GM19467 (cell line): ENCODE data around the gene RPS5.
"Not testable (repeated sequence)": the region's sequence is repeated elsewhere in the genome, so short reads cannot be mapped to it uniquely, and the experiment has no call there.

ENCODE experiments used
- ATAC-seq: cut with Tn5 transposase; IDR thresholded peaks from one replicate; pipeline ENCODE4 v1.9.1; 2021; ENCODE audit warnings: mild to moderate bottlenecking, moderate library complexity; ENCODE audit not compliant: unreplicated experiment

RPS5 gene

DNA sequence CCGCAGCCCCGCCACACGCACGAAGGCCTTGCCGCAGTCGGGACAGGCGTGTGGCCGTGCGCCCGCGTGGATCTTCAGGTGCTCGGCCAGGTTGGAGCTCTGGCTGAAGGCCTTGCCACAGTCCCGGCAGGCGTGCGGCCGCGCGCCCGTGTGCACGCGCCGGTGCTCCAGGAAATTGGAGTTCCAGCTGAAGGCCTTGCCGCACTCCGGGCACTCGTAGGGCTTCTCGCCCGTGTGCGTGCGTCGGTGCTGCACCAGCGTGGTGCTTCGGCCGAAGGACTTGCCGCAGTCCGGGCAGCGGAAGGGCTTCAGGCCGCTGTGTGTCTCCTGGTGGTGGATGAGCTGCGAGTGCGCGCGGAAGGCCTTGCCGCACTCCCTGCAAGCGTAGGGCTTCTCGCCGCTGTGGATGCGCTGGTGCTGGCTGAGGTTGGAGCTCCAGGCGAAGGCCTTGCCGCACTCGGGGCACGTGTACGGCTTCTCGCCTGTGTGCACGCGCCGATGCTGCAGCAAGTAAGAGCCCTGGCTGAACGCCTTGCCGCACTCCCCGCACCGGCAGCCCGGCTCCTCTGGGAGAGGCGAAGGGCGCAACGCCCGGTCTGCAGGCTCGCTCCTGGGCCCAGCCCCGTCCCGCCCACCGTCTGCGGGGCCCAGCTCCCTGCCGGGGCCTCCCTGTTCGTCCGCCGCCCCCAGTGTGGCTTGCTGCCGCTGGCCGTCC, 30.1 kb upstream of the RPS5 start:
- ATAC-seq, result no peak

DNA sequence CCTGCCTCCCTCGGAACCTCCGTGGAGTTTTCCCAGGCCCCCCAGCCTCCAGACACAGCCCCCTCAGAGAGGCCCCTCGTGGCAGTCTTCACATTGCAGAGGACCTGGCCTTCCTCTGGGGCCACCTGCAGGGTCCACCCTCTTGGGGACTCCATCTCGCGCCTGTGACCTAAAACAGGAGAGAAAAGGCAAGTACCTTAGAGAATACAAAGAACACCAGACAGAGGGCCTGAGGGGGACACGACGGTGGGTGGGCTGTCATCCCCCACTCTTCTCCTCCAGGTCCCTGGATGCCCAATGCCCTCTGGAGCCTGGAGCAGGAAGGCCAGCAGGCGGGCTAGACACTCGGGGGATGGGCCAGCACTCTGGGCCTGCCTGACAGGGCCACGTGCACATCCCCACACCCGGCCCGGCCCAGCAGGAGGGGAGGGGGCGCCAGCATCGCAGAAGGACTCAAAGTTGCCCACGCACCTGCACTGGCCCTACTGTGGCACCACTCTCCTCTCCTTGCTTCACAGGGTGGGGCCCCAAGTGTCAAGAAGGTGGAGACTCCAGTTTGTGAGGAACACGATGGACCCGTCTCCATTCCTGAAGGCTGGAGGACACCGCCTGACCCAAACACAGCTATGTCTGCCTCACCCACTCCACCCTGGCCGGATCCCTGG, 29.5 kb upstream of the RPS5 start:
- ATAC-seq, result no peak

DNA sequence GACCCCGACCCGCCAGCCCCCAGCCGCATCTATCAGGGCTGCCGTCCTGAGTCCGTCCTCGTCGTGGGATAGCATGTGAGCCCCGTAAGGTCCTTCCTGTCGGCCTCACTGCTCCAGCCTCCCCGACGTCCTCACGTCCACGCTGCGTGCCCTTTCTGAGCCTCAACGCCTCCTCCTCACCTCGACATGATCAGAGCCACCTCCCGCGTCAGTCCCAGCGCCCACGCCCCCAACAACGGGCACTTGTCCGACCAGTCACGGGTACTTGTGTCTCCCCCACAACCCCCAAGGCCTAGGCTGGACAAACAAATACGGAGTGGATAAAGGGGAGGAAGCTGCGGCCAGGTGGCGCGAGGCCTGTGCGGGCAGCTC, 25.2 kb upstream of the RPS5 start:
- ATAC-seq, result peak; percentile 22

DNA sequence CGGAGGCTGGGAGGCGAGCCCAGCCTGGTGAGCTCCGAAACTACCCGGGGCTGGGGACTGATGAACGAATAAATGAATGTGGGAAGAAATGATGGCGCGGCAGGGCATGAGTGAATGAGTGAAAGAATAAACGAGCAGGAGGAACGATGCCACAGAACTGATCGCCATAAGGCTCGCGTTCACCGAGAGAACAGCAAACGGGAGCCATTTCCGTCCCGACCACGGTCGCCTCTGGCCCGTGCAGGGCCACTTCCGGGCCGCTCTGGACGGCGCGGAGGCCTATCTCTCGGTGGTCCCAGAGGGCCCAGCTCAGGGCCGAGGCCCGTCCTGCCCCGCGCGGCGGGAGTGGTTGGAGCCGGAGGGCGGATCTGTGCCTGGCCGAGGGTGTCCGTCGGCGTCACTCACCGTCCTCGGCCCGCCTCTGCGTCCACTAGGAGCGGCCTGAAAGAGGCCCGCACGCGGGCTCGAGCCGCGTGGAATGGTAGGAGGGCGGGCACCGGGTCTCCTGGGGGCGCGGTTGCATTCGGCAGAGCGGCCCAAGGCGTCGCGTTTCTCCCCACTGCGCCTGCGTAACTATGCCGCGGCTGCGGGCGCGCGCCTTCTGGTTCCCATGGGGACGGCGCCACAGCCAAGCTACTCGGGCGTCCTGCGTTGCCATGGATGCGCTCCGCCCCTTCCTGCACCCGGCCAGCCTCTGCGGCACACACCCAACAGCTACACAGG, 24.6 kb upstream of the RPS5 start, which contains the start of gene ZNF497:
Gene ZNF497, minus strand, starts transcription at position 480 of the 723 bp plus-strand sequence. CDS start 5,116 bp downstream, outside the sequence.
- peak; percentile 84 for ATAC-seq

DNA sequence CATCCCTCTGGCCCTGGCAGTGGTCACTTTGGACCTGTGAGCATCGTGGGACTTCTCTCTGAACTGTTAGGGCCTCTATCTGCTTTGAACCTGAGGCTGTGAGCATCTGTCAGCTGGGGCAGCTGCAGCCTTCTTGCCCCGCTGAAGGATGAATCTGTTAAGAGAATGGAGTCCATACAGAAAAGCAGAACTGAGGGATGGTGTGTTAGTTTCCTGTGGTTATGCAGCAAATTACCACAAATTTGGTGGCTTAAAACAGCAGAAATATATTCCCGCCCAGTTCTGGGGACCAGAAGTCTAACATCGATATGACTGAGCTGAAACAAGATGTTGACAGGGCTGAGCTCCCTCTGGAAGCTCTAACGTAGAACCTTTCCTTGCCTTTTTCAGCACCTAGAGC, 22.9 kb upstream of the RPS5 start:
- no peak for ATAC-seq

DNA sequence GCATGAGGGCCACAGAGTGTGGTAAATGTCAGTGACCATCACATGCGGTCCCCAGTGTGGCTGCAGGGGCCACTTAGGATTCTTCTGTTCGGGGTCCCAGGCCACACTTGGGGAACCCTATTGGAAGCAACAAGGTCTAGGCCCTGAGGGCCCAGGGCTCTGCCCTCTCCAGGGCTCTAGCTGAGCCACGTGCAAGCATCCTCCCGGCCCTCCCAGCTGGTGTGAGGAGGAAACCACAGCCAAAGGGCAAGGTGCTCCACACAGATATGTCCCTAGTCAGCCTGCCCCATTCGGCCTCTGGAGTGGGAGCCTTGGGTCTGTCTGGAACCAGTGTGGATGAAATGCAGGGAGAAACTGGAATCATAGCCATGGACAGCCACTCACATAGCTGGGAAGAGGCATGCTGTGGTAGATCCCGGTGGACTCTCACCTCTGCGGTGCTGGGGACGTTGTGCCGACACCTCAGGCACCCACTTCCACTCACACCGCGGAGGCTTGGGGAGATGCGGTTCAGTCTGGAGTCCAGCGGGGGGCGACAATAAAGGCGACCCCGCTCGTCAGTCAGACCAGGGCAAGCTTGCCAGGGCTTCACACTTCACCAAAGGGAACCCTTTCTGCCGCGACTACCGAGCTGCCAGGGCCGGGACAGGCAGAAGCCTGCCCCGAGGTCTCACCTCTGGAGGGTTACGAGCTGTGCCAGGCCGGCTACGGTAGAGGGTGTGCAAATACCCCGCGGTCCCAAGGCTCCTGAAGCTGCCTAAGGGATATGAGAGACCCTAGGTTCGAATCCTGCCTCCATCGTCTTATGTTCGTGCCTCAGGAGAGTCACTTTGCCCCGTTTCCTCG, 20.3 kb upstream of the RPS5 start:
- ATAC-seq, result no peak

DNA sequence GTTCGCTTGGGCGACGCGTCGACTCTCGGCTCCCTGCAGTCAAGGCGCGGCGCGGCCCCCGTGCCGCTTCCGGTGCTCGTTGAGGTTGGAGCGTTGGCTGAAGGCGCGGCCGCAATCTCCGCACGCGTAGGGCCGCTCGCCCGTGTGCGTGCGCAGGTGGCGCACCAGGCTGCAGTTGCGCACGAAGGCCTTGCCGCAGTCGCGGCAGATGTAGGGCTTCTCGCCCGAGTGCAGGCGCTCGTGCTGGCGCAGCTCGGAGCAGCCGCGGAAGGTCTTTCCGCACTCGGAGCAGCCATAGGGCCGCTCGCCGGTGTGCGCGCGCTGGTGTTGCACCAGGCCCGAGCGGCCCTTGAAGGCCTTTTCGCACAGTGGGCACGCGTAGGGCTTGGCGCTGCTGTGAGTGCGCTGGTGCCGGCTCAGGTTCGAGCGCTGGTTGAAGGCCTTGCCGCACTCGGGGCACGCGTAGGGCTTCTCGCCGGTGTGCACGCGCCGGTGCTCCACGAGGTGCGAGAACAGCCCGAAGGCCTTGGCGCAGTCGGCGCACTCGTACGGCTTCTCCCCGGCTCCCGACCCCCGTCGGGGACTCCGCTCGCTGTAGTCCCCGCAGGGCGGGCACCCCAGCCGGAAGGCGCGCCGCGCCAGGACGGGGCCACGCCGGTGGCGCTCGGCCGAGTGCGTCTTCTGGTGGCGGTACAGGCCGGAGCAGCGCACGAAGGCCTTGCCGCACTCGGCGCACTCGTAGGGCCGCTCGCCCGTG, 19.2 kb upstream of the RPS5 start:
- ATAC-seq, result no peak

DNA sequence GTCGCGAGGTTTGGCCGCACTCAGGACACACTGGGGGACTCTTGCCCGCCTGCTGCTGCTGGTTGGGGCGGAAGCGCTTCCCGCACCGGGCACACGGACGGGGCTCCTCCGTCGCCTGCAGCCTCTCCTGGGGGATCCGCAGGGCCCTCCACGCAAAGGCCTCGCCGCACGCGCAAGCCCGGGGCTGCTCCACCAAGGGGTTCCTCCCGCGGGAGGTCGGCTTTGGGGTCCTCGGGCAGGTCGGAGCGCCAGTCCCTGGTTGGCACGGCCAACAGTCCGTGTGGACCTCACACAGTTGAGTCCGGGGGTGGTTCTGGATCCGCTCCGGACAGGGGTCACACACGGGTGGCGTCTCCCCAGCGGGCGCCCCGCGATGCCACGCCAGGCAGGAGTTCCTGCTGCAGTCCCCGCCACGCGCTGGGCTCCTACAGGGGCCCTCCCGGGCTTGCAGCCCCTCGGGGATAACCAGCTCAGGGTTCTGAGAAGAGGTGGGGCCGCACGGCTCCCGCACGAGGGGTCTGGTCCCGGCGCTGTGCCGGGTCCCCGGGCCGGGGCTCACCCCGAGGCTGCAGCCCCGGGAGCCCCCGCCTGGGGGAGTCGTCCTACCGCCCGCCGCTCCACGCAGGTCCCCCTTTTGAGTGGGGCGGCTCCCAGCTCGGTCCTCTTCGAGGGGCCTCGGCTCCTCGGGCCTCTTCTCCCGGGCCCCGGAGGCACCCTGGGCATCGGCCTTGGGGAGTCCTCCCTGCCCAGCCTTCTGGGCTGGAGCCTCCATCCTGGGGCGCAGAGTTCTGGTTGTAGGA, 18.3 kb upstream of the RPS5 start:
- no peak for ATAC-seq

DNA sequence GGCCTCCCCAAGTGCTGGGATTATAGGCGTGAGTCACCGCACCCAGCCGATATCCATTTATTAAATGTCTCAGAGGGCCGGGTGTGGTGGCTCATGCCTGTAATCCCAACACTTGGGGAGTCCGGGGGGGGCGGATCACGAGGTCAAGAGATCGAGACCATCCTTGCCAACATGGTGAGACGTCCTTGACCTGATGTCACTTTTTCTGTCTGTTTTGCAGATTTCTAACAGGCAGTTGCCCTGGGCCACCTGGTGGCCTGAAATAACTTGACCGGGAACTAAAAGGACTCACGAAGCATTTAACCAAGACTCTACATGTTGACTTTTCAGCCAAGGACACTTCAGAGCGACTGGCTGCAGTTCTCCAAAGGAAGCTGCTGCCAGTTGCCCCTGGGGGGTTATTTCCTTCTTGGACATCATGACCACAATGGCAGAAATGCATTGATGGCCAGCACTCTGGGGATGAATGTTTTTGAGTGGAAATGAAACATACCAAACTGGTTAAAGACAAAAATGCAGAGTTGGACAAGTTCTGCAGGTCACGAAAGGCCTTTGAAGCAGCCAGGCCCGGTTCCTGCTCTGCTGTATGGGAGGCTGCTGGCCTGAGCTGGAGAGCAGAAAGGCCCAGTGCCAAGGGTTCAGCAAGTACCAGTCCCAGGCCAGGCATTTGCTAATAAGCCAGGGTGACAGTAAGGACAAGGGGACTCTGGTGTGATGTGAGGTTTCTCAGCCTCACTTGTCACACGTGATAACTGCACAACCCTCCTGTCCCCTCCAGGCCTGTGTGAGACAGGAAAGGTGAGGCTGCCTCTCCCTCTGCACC, 14.5 kb upstream of the RPS5 start:
- no peak for ATAC-seq

DNA sequence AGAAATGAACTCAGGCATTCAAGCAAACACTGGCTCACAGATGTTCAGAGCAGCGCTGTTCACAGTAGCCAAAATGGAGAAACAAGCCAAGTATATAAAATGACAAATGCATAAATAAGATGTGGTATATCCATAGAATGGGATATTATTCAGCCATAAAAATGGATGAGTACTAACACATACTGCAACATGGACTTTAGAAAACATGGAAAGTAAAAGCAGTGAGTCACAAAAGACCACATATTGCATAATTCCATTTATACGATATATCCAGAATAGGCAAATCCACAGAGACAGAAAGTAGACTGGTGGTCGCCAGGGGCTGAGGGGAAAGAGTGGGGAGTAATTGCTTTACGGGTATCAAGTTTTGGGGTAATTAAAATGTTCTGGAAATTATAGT, 12.9 kb upstream of the RPS5 start:
- no peak for ATAC-seq

DNA sequence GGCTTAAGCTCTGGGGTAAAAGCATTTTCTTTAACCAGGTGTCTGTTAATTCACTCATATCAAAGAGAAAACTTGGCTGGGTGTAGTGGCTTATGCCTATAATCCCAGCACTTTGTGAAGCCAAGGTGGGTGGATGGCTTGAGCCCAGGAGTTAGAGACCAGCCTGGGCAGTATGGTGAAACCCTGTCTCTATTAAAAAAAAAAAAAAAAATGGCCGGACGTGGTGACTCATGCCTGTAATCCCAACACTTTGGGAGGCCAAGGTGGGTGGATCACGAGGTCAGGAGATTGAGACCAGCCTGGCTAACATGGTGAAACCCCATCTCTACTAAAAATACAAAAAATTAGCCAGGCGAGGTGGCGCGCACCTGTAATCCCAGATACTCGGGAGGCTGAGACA, 10.3 kb upstream of the RPS5 start:
- not testable (repeated sequence) for ATAC-seq

DNA sequence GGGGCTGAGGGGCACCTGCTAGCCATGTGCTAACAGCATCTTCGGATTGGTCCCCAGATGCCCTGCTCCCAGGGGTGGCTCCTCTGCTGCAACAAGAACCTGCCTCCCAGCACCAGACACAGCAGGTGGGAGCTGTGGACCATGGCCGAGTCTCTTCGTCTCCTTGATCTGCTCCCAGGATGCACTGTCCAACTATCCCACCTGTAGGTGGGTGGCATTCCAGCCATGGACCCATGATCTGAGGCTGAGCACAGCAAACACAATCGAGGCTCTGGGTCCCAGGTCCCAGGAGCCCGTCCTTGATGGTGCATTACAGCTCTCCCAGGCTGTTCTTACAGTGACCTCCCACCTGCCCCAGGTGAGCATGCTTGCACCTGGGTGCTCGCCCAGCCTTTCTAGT, 7.8 kb upstream of the RPS5 start:
- ATAC-seq, result no peak

DNA sequence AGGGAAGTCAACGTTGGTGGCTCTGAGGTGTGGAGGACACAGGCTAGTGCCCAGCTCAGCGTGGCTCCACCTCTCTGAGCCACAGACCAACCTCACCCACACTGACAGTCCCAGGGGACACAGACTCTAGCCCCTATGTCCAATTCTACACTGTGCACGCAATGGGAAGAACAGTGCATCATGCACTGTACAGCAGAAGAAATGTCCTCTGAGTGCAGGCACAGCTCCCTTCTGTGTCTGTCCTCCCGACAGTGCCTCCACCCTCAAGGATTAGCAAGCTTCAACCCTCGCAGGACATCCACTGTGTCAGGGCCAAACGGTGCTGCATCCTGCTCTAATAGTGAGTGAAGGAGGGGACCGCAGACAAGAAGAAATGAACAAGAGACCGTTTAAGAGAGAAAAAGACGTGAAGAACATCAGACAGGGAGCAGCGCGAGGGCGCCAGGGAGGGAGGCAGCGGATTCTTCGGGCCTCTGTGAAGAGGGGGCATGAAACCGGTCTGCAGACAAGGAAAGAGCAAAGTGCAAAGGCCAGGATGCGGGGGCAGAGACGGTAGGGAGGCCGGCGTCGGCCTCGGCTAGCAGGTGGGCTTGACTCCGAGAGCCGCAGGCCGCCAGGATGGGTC, 6.9 kb upstream of the RPS5 start:
- no peak for ATAC-seq

DNA sequence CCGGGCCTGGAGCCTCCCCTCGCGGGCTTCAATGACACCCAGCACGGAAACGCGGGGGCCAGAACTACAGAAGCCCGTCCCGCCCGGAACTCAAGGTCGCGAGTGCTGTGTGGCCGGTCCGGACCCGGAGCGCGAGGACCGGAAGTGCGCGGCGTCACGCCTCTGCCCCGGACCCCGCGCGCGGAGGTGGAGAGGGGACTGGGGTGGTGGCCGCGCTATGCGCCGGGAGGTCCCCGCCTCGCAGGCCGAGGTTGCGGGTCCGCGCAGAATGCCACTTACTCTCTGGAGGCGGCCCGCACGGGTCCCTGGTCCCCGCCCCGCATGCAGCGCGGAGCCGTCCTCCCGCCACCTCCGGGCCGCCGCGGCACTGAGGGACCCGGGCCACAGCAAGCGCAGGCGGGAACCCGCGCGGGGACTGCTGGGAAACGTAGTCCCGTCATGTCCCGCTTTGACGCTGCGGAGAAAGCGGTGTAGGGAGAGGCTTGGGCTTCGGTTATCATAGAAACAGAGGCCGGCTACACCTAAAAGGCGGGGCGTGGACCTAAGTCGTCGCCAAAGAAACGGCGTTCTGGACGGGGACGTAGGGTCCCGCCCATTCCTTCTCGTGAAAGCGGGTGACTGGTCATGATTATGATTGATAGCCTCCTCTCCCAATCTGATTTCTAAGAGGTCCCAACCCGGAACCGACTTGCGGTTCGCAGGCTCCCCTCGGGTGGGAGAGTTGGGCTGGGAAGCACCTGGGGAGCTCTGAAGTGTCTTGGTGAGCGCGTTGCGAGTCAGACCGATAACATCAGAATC, 6.2 kb upstream of the RPS5 start, which contains the start of gene ZNF837:
Gene ZNF837, minus strand, starts transcription at position 369 of the 798 bp plus-strand sequence. CDS start 11,698 bp downstream, outside the sequence.
- ATAC-seq, result peak; percentile 83

DNA sequence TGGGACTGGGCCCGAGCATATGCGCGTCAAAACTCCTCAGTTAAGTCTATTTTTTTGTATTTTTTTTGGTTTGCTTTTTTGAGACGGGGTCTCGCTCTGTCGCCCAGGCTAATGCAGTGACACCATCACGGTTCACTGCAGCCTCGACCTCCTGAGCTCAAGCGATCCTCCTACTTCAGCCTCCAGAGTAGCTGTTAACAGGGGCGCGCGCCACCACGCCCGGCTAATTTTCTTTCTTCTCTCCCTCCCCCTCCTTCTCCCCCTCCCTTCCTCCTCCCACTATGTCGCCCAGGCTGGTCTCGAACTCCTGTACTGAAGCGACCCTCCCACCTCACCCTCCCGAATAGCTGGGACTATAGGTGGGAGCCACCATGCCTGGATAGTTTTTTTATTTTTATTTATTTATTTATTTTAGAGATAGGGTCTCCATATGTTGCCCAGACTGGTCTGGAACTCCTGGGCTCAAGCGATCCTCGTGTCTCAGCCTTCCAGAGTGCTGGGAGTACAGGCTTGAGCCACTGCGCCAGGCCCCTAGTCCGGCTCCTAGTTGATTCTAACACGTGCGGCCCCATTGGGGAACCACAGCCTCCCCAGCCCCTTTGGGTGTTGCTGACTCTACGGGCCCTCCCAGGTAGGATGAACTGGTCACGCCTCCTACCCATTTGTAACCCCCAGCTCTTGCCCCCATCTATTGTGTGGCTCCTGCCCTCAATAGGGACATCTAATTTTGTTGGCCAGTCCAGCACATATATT, 5.4 kb upstream of the RPS5 start:
- ATAC-seq, result no peak

DNA sequence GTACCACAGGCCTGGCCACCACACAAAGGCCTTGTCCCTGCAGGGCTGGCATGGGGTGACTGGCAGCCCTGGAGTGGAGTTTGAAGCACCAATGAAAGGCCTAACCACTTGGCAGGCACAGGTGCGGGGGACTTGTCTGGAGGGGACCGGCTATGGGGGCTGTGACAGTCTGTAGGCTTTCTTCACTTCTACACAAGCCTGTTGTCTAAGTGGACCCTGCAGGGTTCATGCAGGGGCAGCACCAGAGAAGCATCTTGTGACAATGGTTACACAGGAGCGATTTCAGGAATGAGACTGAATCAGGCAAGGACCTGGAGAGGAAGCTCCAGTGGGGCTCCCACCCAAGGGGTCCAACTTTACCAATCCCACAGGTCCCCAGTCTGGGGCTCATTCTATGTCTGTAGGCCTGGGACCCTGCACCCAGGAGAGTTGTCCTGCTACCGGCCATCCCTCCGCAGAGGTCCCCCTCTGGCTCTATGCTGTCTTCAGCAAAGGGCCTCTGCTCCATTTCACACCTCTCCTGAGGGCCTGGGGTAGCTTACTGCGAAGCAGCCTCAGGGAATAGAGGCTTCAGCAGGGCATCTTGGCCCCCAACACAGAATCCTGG, 4.0 kb upstream of the RPS5 start:
- no peak for ATAC-seq
